Fibroblast of lung (primary cell): ENCODE results near the gene TM9SF1. TPM values are rescaled to one million over a fixed set of nuclear protein-coding genes. Genes with fewer than 3 reads are reported as not detected.

Source experiments
- DNase-seq, 2 donors: peaks; one replicate each; pipeline versions ENCODE4 v3.0.0 to v3.0.0-alpha.2; 2010; ENCODE audit warnings: low read depth in 2 of 2
- H2AFZ ChIP-seq: 2 replicates; pipeline ENCODE4 v1.5.1; 2012; ENCODE audit warnings: low read length, control low read depth, inconsistent platforms
- H3K27ac ChIP-seq: 2 replicates; pipeline ENCODE4 v1.5.1; 2011; ENCODE audit warnings: low read length, control low read depth; ENCODE audit not compliant: insufficient read depth
- H3K27me3 ChIP-seq: 2 replicates; pipeline ENCODE4 v1.5.1; 2011; ENCODE audit warnings: mild to moderate bottlenecking, low read length; ENCODE audit not compliant: control insufficient read depth, insufficient read depth
- H3K36me3 ChIP-seq: 2 replicates; pipeline ENCODE4 v1.5.1; 2011; ENCODE audit warnings: low read length; ENCODE audit not compliant: control insufficient read depth, insufficient read depth
- H3K4me1 ChIP-seq: 2 replicates; pipeline ENCODE4 v1.5.1; 2011; ENCODE audit warnings: low read length; ENCODE audit not compliant: control insufficient read depth, insufficient read depth; ENCODE audit errors: extremely low read depth
- H3K4me2 ChIP-seq: 2 replicates; pipeline ENCODE4 v1.5.1; 2011; ENCODE audit warnings: low read length, control low read depth; ENCODE audit not compliant: insufficient read depth; ENCODE audit errors: extremely low read depth
- H3K4me3 ChIP-seq, 4 experiments: fragments of 200-600 bp in 1 of 4; sonication (generic) in 1 of 4; replicated peaks in 1 of 4; 2 replicates each; pipeline ENCODE4 v1.5.1; 2011 to 2016; ENCODE audit warnings: low read length in 4 of 4, low read depth in 3 of 4, mild to moderate bottlenecking in 3 of 4, control low read depth in 2 of 4, inconsistent platforms in 1 of 4, mixed read lengths in 1 of 4; ENCODE audit not compliant: insufficient read depth in 1 of 4; ENCODE audit errors: control extremely low read depth in 1 of 4
- H3K79me2 ChIP-seq: 2 replicates; pipeline ENCODE4 v1.5.1; 2012; ENCODE audit warnings: mild to moderate bottlenecking, low read length, inconsistent platforms; ENCODE audit not compliant: control insufficient read depth, insufficient read depth
- H3K9ac ChIP-seq: 2 replicates; pipeline ENCODE4 v1.5.1; 2011; ENCODE audit warnings: mild to moderate bottlenecking, low read length, control low read depth; ENCODE audit not compliant: insufficient read depth
- H3K9me3 ChIP-seq: 2 replicates; pipeline ENCODE4 v1.5.1; 2012; ENCODE audit warnings: low read depth, low read length; ENCODE audit not compliant: control insufficient read depth, insufficient read depth
- H4K20me1 ChIP-seq: 2 replicates; pipeline ENCODE4 v1.5.1; 2011; ENCODE audit warnings: low read length; ENCODE audit not compliant: control insufficient read depth, insufficient read depth; ENCODE audit errors: extremely low read depth
- EZH2 ChIP-seq: IDR thresholded peaks from 2 replicates; pipeline ENCODE4 v1.5.1; 2012; ENCODE audit warnings: low read length, control low read depth, mild to moderate bottlenecking; ENCODE audit errors: missing control alignments
- polyA plus RNA-seq, 2 donors: library from polyadenylated mRNA; depleted of rRNA in 1 of 2; stranded (reverse) in 1 of 2; unstranded in 1 of 2; fragments of >200 nt; gene quantifications; 2 replicates each; pipeline ENCODE4 v1.2.1, GENCODE V29; 2011 to 2012; ENCODE audit warnings: missing spikeins in 1 of 2
- total RNA-seq: library from RNA; depleted of rRNA; stranded (reverse); fragments of >200 nt; gene quantifications from 2 replicates; pipeline ENCODE4 v1.2.1, GENCODE V29; 2014
- TF ChIP-seq, protein P1 (sequence below), 2 donors: IDR thresholded peaks in 1 of 2; conservative IDR thresholded peaks in 1 of 2; 1 replicate in 1 of 2; 2 replicates in 1 of 2; pipeline ENCODE4 v1.5.1; 2011 to 2012; ENCODE audit warnings: low read length in 2 of 2, control low read depth in 1 of 2, inconsistent platforms in 1 of 2, low read depth in 1 of 2, mild to moderate bottlenecking in 1 of 2

Gene TM9SF1
- total and polyA plus RNA-seq, 2 donors (not counting 1 experiment from before 2014, with no cell fraction given), result 61.6 to 65.1 TPM

DNA sequence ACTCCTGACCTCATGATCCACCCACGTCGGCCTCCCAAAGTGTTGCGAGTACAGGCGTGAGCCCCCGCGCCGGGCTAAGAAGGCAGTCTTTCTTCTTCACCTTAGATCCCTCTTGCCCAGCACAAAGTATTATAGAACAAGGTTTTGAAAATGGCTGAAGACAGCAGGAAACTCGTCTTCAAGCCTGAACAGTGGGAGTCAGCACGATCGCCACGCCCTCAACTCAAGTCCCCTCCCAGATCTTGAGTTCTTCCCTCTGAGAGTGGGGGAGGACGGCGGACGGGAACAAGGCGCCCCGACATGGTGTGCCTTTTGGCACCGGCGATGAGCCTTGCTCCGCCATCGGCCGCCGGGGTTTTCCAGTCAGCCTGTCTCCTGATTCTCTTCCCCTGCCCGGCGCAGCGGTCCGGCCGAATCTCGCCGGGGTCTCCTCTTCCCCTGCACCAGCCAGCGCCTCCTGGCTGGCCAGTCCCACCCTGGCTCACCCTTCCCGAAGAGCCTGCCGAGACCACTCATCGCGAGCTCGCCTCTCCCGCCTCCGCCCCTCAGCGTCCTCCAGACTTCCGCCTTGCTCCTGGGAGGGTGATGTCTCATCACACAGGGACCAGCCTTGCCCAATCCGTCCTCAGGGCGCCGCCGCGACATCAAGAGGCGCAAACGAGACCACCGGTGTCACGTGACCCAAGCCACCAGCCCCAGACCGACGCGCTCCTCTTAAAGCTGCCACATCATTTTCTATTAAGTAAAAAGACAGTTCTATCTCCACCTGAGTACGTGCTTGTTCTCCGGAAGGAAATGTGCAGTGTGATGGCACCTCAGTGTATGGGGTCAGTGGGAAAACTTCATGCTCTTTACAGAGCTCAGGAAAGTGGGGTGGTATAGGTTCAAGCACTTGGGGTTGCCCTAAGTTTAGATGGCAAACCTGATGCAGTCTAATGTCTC lies 18.0 kb upstream of the TM9SF1 start, which contains the start of gene CHMP4A:
Gene CHMP4A (minus strand): TSS at position 565 of the 942 bp plus-strand sequence. CDS start 49 bp downstream, at position 516.
- no peaks in the 10 kb centered on the region for H4K20me1 ChIP-seq
- no peak for TF ChIP-seq EZH2
- TF ChIP-seq, protein P1, sequence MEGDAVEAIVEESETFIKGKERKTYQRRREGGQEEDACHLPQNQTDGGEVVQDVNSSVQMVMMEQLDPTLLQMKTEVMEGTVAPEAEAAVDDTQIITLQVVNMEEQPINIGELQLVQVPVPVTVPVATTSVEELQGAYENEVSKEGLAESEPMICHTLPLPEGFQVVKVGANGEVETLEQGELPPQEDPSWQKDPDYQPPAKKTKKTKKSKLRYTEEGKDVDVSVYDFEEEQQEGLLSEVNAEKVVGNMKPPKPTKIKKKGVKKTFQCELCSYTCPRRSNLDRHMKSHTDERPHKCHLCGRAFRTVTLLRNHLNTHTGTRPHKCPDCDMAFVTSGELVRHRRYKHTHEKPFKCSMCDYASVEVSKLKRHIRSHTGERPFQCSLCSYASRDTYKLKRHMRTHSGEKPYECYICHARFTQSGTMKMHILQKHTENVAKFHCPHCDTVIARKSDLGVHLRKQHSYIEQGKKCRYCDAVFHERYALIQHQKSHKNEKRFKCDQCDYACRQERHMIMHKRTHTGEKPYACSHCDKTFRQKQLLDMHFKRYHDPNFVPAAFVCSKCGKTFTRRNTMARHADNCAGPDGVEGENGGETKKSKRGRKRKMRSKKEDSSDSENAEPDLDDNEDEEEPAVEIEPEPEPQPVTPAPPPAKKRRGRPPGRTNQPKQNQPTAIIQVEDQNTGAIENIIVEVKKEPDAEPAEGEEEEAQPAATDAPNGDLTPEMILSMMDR (conservative IDR thresholded peaks at IDR 0.05 in 1 of 2, IDR thresholded peaks at IDR 0.05 in 1 of 2; ENCODE audit: low read depth in 1 of 2, low read length in 2 of 2), result peak in 1 of 2 donors; percentile 33
- peaks cover 9% of the 10 kb centered on the region for H3K4me1 ChIP-seq
- peaks cover 3% of the 10 kb centered on the region for H3K79me2 ChIP-seq
- H2AFZ ChIP-seq, result peak within 1 kb of the TSS; percentile 97
- H3K27me3 ChIP-seq, result no peaks in the 10 kb centered on the region
- peak within 1 kb of the TSS; percentile 99 for H3K27ac ChIP-seq
- DNase-seq, result peak; percentile 98 to 99
- H3K36me3 ChIP-seq, result peaks cover 11% of the 10 kb centered on the region
- H3K9ac ChIP-seq, result peak within 1 kb of the TSS; percentile 99
- no peaks in the 10 kb centered on the region for H3K9me3 ChIP-seq
- H3K4me3 ChIP-seq, result peak within 1 kb of the TSS; percentile 80 to 96 (median 84)
- H3K4me2 ChIP-seq, result peak within 1 kb of the TSS; percentile 98

DNA sequence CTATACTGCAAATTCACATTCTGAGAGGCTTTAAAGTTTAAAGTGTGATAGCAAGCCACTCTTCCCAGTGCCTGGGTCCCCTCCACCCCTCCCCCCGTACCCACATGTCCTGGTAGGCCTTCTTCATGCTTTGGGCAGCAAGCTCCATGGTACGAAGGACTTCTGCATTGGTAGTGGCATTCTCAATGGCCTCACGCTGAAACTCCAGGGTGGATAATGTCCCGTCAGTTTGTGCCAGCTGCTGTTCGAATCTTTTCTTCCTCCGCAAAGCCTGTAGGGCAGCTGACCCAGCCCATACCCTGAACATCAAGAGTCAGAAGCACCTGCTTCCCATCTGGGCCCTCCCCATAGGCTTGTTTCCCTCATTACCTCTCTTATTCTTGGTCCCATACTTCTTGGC lies 16.1 kb upstream of the TM9SF1 start:
- no peak overlapping the region for H3K9ac ChIP-seq
- H3K27me3 ChIP-seq, result no peaks in the 10 kb centered on the region
- no peak overlapping the region for H2AFZ ChIP-seq
- H3K9me3 ChIP-seq, result no peaks in the 10 kb centered on the region
- no peak overlapping the region for H3K4me3 ChIP-seq
- DNase-seq, result no peak
- no peak overlapping the region for H3K4me2 ChIP-seq
- H3K36me3 ChIP-seq, result peaks cover 15% of the 10 kb centered on the region
- peaks cover 3% of the 10 kb centered on the region for H3K79me2 ChIP-seq
- no peak overlapping the region for H3K27ac ChIP-seq
- peaks cover 9% of the 10 kb centered on the region for H3K4me1 ChIP-seq
- H4K20me1 ChIP-seq, result no peaks in the 10 kb centered on the region
- TF ChIP-seq, protein P1 (conservative IDR thresholded peaks at IDR 0.05 in 1 of 2, IDR thresholded peaks at IDR 0.05 in 1 of 2; ENCODE audit: low read depth in 1 of 2, low read length in 2 of 2), result no peak
- TF ChIP-seq EZH2, result no peak

DNA sequence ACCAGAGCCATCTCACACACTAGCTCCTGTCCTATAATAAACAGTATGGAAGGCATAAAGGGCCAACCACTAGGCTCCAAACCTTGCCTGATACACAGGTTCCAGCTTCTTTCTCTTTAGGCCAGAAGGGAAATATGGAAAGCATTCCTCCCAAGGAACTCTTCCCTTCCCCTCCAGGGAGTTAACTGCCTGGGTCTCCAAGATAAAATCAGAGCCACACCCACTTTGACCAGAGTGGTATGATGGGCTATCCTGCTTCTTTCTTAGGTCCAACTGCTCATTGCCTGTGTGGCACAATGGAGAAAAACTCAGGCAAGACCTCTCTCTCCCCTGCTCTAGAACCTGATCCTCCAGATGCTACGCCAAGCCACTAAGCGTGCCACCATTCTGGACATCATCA lies 12.4 kb upstream of the TM9SF1 start:
- Histone ChIP-seq H4K20me1 (no peaks in the 10 kb centered on the region), H3K9ac (no peak overlapping the region), H3K36me3 (peaks cover 22% of the 10 kb centered on the region), H2AFZ (no peak overlapping the region), H3K9me3 (no peaks in the 10 kb centered on the region), H3K4me3 (no peak overlapping the region), H3K4me2 (no peak overlapping the region), H3K27ac (no peak overlapping the region), H3K27me3 (no peaks in the 10 kb centered on the region), H3K4me1 (peaks cover 2% of the 10 kb centered on the region), H3K79me2 (peaks cover 3% of the 10 kb centered on the region)
- no peak for DNase-seq
- TF ChIP-seq, protein P1 (conservative IDR thresholded peaks at IDR 0.05 in 1 of 2, IDR thresholded peaks at IDR 0.05 in 1 of 2; ENCODE audit: low read depth in 1 of 2, low read length in 2 of 2), result no peak
- no peak for TF ChIP-seq EZH2
